ENCODE results near the gene SPOP. TPM values are rescaled to one million over a fixed set of nuclear protein-coding genes. Genes with fewer than 3 reads are reported as not detected.

Gene SPOP
- total and polyA plus RNA-seq, 2 experiments from 2014 or later: 51.2 to 65.7 TPM

DNA sequence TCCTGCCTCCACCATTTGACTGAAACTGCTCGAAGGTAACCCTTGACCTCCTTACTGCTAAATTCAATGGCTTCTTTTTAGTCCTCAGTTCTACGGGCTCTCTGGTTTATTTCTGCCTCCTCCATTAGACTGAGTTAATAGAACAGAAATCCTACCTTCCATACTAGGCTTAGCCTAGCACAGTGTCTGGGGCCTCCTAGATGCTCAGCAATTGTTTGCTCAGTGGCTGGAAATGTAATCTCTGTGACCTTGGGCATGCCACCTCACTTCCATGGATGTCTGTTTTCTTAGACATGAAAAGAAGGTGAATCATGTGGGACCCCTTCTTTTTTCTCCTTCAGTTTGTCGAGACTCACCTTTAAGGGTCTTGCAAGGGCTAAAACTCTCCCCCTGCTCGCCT lies 82.6 kb downstream of the SPOP start:
- H3K4me1 ChIP-seq (ENCODE audit: insufficient read depth): no peaks in the 10 kb centered on the region
- H3K36me3 ChIP-seq (replicated peaks; ENCODE audit: insufficient read depth, low read depth): no peaks in the 10 kb centered on the region
- H3K27me3 ChIP-seq: no peaks in the 10 kb centered on the region
- no peak overlapping the region for H3K27ac ChIP-seq
- 79% methylated on average over 4 of the region's 4 CpGs for WGBS (ENCODE audit: low lambda C conversion rate, missing lambda C conversion rate)
- no peak for DNase-seq (ENCODE audit: low spot score)
- H3K9me3 ChIP-seq (ENCODE audit: low read depth): no peaks in the 10 kb centered on the region
- no peaks in the 10 kb centered on the region for H4K20me1 ChIP-seq (ENCODE audit: insufficient read depth, poor library complexity, severe bottlenecking)
- no peak overlapping the region for H3K4me2 ChIP-seq
- no peak overlapping the region for H3K4me3 ChIP-seq
- H3K9me2 ChIP-seq (replicated peaks; ENCODE audit: insufficient read depth): no peaks in the 10 kb centered on the region
- no peak for TF ChIP-seq EZH2 (IDR thresholded peaks at IDR 0.05; ENCODE audit: borderline replicate concordance)
- TF ChIP-seq EZH2phosphoT487 (IDR thresholded peaks at IDR 0.05; ENCODE audit: low read depth, severe bottlenecking, unreplicated experiment): no peak
- TF ChIP-seq CTCF (IDR thresholded peaks at IDR 0.05; ENCODE audit: poor library complexity): no peak
- no peak overlapping the region for H2AFZ ChIP-seq
- H3K79me2 ChIP-seq: no peaks in the 10 kb centered on the region

DNA sequence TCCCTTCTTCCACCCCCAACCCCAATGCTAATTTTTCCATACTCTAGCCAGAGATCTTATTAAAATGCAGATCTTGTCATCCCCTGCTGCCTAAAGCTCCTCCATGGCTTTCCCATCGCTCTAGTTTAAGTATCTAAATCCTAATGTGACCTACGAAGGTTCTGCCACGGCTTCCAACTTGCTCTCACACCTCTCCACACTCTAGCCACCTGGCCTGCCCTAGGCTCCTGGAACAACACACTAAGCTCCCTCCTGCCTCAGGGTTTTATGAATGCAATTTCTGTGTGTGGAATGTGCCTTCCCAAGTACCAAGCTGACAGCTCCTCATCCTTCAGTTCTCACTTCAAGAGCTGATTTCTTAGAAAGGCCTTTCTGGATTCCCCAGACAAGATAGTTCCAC lies 85.6 kb downstream of the SPOP start:
- H4K20me1 ChIP-seq (ENCODE audit: insufficient read depth, poor library complexity, severe bottlenecking): no peaks in the 10 kb centered on the region
- no peaks in the 10 kb centered on the region for H3K79me2 ChIP-seq
- no peaks in the 10 kb centered on the region for H3K4me1 ChIP-seq (ENCODE audit: insufficient read depth)
- no peak for DNase-seq (ENCODE audit: low spot score)
- H3K4me3 ChIP-seq: no peak overlapping the region
- no peak overlapping the region for H2AFZ ChIP-seq
- no peak for TF ChIP-seq EZH2 (IDR thresholded peaks at IDR 0.05; ENCODE audit: borderline replicate concordance)
- no peak for TF ChIP-seq CTCF (IDR thresholded peaks at IDR 0.05; ENCODE audit: poor library complexity)
- no peak for TF ChIP-seq EZH2phosphoT487 (IDR thresholded peaks at IDR 0.05; ENCODE audit: low read depth, severe bottlenecking, unreplicated experiment)
- no peaks in the 10 kb centered on the region for H3K9me3 ChIP-seq (ENCODE audit: low read depth)
- no peaks in the 10 kb centered on the region for H3K9me2 ChIP-seq (replicated peaks; ENCODE audit: insufficient read depth)
- no peak overlapping the region for H3K27ac ChIP-seq
- H3K4me2 ChIP-seq: no peak overlapping the region
- no peaks in the 10 kb centered on the region for H3K36me3 ChIP-seq (replicated peaks; ENCODE audit: insufficient read depth, low read depth)
- no peaks in the 10 kb centered on the region for H3K27me3 ChIP-seq
- 87% methylated on average over 3 of the region's 3 CpGs for WGBS (ENCODE audit: low lambda C conversion rate, missing lambda C conversion rate)

GRCh38 chr17:49590874-49591273 lies 87.0 kb downstream of the SPOP start:
- H3K79me2 ChIP-seq: no peaks in the 10 kb centered on the region
- H2AFZ ChIP-seq: no peak overlapping the region
- H3K27ac ChIP-seq: no peak overlapping the region
- H3K4me3 ChIP-seq: no peak overlapping the region
- DNase-seq (ENCODE audit: low spot score): no peak
- H3K36me3 ChIP-seq (replicated peaks; ENCODE audit: insufficient read depth, low read depth): no peaks in the 10 kb centered on the region
- no peak for TF ChIP-seq CTCF (IDR thresholded peaks at IDR 0.05; ENCODE audit: poor library complexity)
- no peak for TF ChIP-seq EZH2phosphoT487 (IDR thresholded peaks at IDR 0.05; ENCODE audit: low read depth, severe bottlenecking, unreplicated experiment)
- TF ChIP-seq EZH2 (IDR thresholded peaks at IDR 0.05; ENCODE audit: borderline replicate concordance): no peak
- 97% methylated on average over 4 of the region's 4 CpGs for WGBS (ENCODE audit: low lambda C conversion rate, missing lambda C conversion rate)
- H3K27me3 ChIP-seq: no peaks in the 10 kb centered on the region
- no peaks in the 10 kb centered on the region for H3K9me3 ChIP-seq (ENCODE audit: low read depth)
- no peaks in the 10 kb centered on the region for H4K20me1 ChIP-seq (ENCODE audit: insufficient read depth, poor library complexity, severe bottlenecking)
- H3K4me1 ChIP-seq (ENCODE audit: insufficient read depth): no peaks in the 10 kb centered on the region
- H3K4me2 ChIP-seq: no peak overlapping the region
- H3K9me2 ChIP-seq (replicated peaks; ENCODE audit: insufficient read depth): no peaks in the 10 kb centered on the region

DNA sequence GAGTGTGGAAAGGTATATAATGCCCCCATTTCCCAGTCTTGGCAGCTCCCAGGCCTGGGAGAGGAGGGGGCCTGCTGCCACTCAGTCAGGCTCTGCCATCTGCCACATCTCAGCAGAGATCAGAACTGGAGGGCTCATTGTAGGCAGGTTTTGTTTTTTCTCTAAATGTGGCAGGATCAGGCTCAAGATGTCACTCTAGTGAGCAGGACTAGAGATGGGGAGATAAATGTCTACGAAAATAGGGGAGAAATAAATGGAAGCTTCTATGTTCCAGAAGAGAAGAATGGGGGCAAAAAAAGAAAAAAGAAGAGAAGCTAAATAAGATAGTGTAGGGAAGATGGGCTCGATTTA lies 88.3 kb downstream of the SPOP start:
- WGBS (ENCODE audit: low lambda C conversion rate, missing lambda C conversion rate): 95% methylated on average over 2 of the region's 2 CpGs
- Histone ChIP-seq H4K20me1 (ENCODE audit: insufficient read depth, poor library complexity, severe bottlenecking) (no peaks in the 10 kb centered on the region), H2AFZ (no peak overlapping the region), H3K36me3 (replicated peaks; ENCODE audit: insufficient read depth, low read depth) (no peaks in the 10 kb centered on the region), H3K79me2 (no peaks in the 10 kb centered on the region), H3K4me3 (no peak overlapping the region), H3K27ac (no peak overlapping the region), H3K27me3 (no peaks in the 10 kb centered on the region), H3K9me3 (ENCODE audit: low read depth) (no peaks in the 10 kb centered on the region), H3K9me2 (replicated peaks; ENCODE audit: insufficient read depth) (no peaks in the 10 kb centered on the region), H3K4me1 (ENCODE audit: insufficient read depth) (no peaks in the 10 kb centered on the region), H3K4me2 (no peak overlapping the region)
- no peak for DNase-seq (ENCODE audit: low spot score)
- TF ChIP-seq CTCF (IDR thresholded peaks at IDR 0.05; ENCODE audit: poor library complexity) (no peak), EZH2phosphoT487 (IDR thresholded peaks at IDR 0.05; ENCODE audit: low read depth, severe bottlenecking, unreplicated experiment) (no peak)
